ENCODE measurements around the gene TFDP2. TPM values are rescaled to one million over a fixed set of nuclear protein-coding genes. Genes with fewer than 3 reads are reported as not detected.

Gene TFDP2
- total and polyA plus RNA-seq, 2 experiments from 2014 or later: 150 to 410 TPM

- peaks cover 6% of the 10 kb centered on the region; the same call in 1 of the 3 replicates for H3K4me1 Mint-ChIP-seq
- Histone ChIP-seq H3K36me3 (ENCODE audit: insufficient read depth) (peaks cover 23% of the 10 kb centered on the region), H3K4me3 (no peak overlapping the region), H3F3A (replicated peaks; ENCODE audit: low read depth) (no peaks in the 10 kb centered on the region), H3K27me3 (ENCODE audit: insufficient read depth) (no peaks in the 10 kb centered on the region), H3K4me1 (ENCODE audit: insufficient read depth) (no peaks in the 10 kb centered on the region), H2AFZ (no peak overlapping the region), H4K20me1 (replicated peaks; ENCODE audit: insufficient read depth) (peaks cover 39% of the 10 kb centered on the region), H3K9me2 (ENCODE audit: insufficient read depth) (no peaks in the 10 kb centered on the region), H3K4me2 (no peak overlapping the region), H3K79me2 (replicated peaks; ENCODE audit: insufficient read depth) (peaks cover 94% of the 10 kb centered on the region), H3K27ac (ENCODE audit: low read depth) (no peak overlapping the region)
- ATAC-seq (no peak), DNase-seq (ENCODE audit: low spot score) (no peak)
- no peak overlapping the region for H3K27ac Mint-ChIP-seq
- H3K4me3 Mint-ChIP-seq: no peak overlapping the region
- TF ChIP-seq CTCF (conservative IDR thresholded peaks at IDR 0.05; ENCODE audit: low read depth in 2 of 2) (no peak), JUNB (IDR thresholded peaks at IDR 0.05; ENCODE audit: unreplicated experiment) (no peak), EZH2phosphoT487 (IDR thresholded peaks at IDR 0.05; ENCODE audit: unreplicated experiment) (no peak), ZNF331 (CRISPR knock-in tag; IDR thresholded peaks at IDR 0.05; ENCODE audit: low read depth) (no peak), NANOG (IDR thresholded peaks at IDR 0.05; ENCODE audit: borderline replicate concordance) (no peak), EZH2 (IDR thresholded peaks at IDR 0.05; ENCODE audit: low read depth, unreplicated experiment) (no peak), ZNF114 (CRISPR knock-in tag; IDR thresholded peaks at IDR 0.05) (no peak), POLR2AphosphoS5 (IDR thresholded peaks at IDR 0.05; ENCODE audit: low read depth) (no peak), REST (IDR thresholded peaks at IDR 0.05; ENCODE audit: unreplicated experiment) (no peak)
- peaks cover 41% of the 10 kb centered on the region for H3K9me3 Mint-ChIP-seq
- H3K36me3 Mint-ChIP-seq (ENCODE audit: low read depth): peaks cover 72% of the 10 kb centered on the region
- H3K27me3 Mint-ChIP-seq (ENCODE audit: insufficient read depth, low read depth, poor library complexity): no peaks in the 10 kb centered on the region
Measured at GRCh38 chr3:141898908-141899307, 250.4 kb downstream of the TFDP2 start.

- Histone ChIP-seq H3K9me2 (ENCODE audit: insufficient read depth) (no peaks in the 10 kb centered on the region), H3K4me2 (no peak overlapping the region), H4K20me1 (replicated peaks; ENCODE audit: insufficient read depth) (peaks cover 35% of the 10 kb centered on the region), H3K27ac (ENCODE audit: low read depth) (no peak overlapping the region), H3F3A (replicated peaks; ENCODE audit: low read depth) (no peaks in the 10 kb centered on the region), H3K4me3 (no peak overlapping the region), H3K36me3 (ENCODE audit: insufficient read depth) (peaks cover 26% of the 10 kb centered on the region), H3K79me2 (replicated peaks; ENCODE audit: insufficient read depth) (peaks cover 100% of the 10 kb centered on the region), H3K27me3 (ENCODE audit: insufficient read depth) (no peaks in the 10 kb centered on the region), H2AFZ (no peak overlapping the region), H3K4me1 (ENCODE audit: insufficient read depth) (no peaks in the 10 kb centered on the region)
- Mint-ChIP-seq H3K27ac (no peak overlapping the region), H3K36me3 (ENCODE audit: low read depth) (peaks cover 67% of the 10 kb centered on the region), H3K4me1 (peaks cover 4% of the 10 kb centered on the region; the same call in 1 of the 3 replicates), H3K4me3 (no peak overlapping the region), H3K27me3 (ENCODE audit: insufficient read depth, low read depth, poor library complexity) (no peaks in the 10 kb centered on the region), H3K9me3 (peaks cover 38% of the 10 kb centered on the region)
- DNase-seq (ENCODE audit: low spot score) (no peak), ATAC-seq (no peak)
- no peak for TF ChIP-seq POLR2AphosphoS5 (IDR thresholded peaks at IDR 0.05; ENCODE audit: low read depth)
- no peak for TF ChIP-seq JUNB (IDR thresholded peaks at IDR 0.05; ENCODE audit: unreplicated experiment)
- TF ChIP-seq ZNF331 (CRISPR knock-in tag; IDR thresholded peaks at IDR 0.05; ENCODE audit: low read depth): no peak
- TF ChIP-seq STAT1 (IDR thresholded peaks at IDR 0.05; ENCODE audit: unreplicated experiment): no peak
- no peak for TF ChIP-seq REST (IDR thresholded peaks at IDR 0.05; ENCODE audit: unreplicated experiment)
- no peak for TF ChIP-seq NANOG (IDR thresholded peaks at IDR 0.05; ENCODE audit: borderline replicate concordance)
- no peak for TF ChIP-seq CREB1 (CRISPR knock-in tag; IDR thresholded peaks at IDR 0.05; ENCODE audit: low read depth)
- no peak for TF ChIP-seq EZH2phosphoT487 (IDR thresholded peaks at IDR 0.05; ENCODE audit: unreplicated experiment)
Measured at GRCh38 chr3:141895731-141896130, 253.6 kb downstream of the TFDP2 start.

Measured in GM23338 (cell line).